Mucosa of descending colon (tissue), 3 donors: ENCODE measurements around the gene ZMAT5. TPM values are rescaled to one million over a fixed set of nuclear protein-coding genes. Genes with fewer than 3 reads are reported as not detected.

ENCODE experiments used
- ATAC-seq: fragments of 200-7000 bp; cut with Tn5 transposase; one replicate; pipeline ENCODE4 v1.9.1; 2020; ENCODE audit warnings: mild to moderate bottlenecking, moderate library complexity
- DNase-seq, 3 donors: peaks; one replicate each; pipeline ENCODE4 v3.0.0-alpha.2; 2020
- H3K36me3 ChIP-seq: fragments of 200-600 bp; one replicate; pipeline ENCODE4 v1.8.0; 2021; ENCODE audit warnings: low read depth, mild to moderate bottlenecking
- H3K4me1 ChIP-seq: fragments of 200-600 bp; one replicate; pipeline ENCODE4 v1.8.0; 2021; ENCODE audit warnings: low read depth, mild to moderate bottlenecking
- H3K4me3 ChIP-seq: fragments of 200-600 bp; one replicate; pipeline ENCODE4 v1.8.0; 2021; ENCODE audit warnings: mild to moderate bottlenecking
- H3K9me3 ChIP-seq: fragments of 200-600 bp; one replicate; pipeline ENCODE4 v1.8.0; 2021; ENCODE audit warnings: mild to moderate bottlenecking
- CTCF ChIP-seq: fragments of 200-600 bp; IDR thresholded peaks from one replicate; pipeline ENCODE4 v1.8.0; 2022; ENCODE audit warnings: antibody characterized with exemption, mild to moderate bottlenecking
- intact Hi-C, 2 donors: fragments of 100-400 bp; cut with DNase I in 1 of 2; cut with micrococcal nuclease in 1 of 2; formaldehyde crosslinking; loops; one replicate each; pipeline versions ENCODE4 v1.11.0 to v1.11.1; 2022; cut with DNase I, micrococcal nuclease
- long read RNA-seq, 2 donors: library from polyadenylated mRNA; unstranded; transcript quantifications; one replicate each; pipeline ENCODE4 v2.0.0, GENCODE V29; 2019 to 2021
- total RNA-seq, 3 donors: library from RNA; stranded (reverse); fragmentation: NEBNext Ultra II Directional in 2 of 3; extraction: Animal tissue kit (Norgen Biotek cat#: 25700) in 2 of 3; gene quantifications; one replicate each; pipeline versions ENCODE4 v1.2.1 to v1.2.4, GENCODE V29; 2021 to 2023
- donor health status: DM: no; HTN: no; CAD: no; lungs with moderate emphysema.
- donor health status: DM: no; HTN: no; CAD: no.
- donor health status: DM: no; HTN: yes; CAD: no.

Gene ZMAT5
- total RNA-seq, result 10 to 100 TPM; 12.3 to 19.5 (median 16.1) TPM
- long read RNA-seq, donor 1, transcript ZMAT5-201 (6 exons, 899 nt), result major isoform, 5 of 18 reads
- long read RNA-seq, donor 1, partial matches to known transcripts, result 0 of 18 reads
- long read RNA-seq, donor 1, other reads (novel, unspliced or antisense), result 13 of 18 reads
- long read RNA-seq, donor 2, partial matches to known transcripts, result 0 of 11 reads
- long read RNA-seq, donor 2, other reads (novel, unspliced or antisense), result 7 of 11 reads

GRCh38 chr22:29766632-29767170 is at the start of gene ZMAT5:
TSS of gene ZMAT5 (minus strand) at chr22:29767007. CDS start at chr22:29748544, 18,463 bp downstream.
- DNase-seq (peak; percentile 95 to 97 (median 96)), ATAC-seq (peak; percentile 98)
- no peak for TF ChIP-seq CTCF
- H3K4me1 ChIP-seq, result peaks cover 20% of the 10 kb centered on the region
- peak within 1 kb of the TSS; percentile 62 for H3K4me3 ChIP-seq
- H3K9me3 ChIP-seq, result no peaks in the 10 kb centered on the region
- intact Hi-C loops, result no loop called here
- no peaks in the 10 kb centered on the region for H3K36me3 ChIP-seq

GRCh38 chr22:29816539-29816938 is 49.7 kb upstream of the ZMAT5 start:
- intact Hi-C loops, result no loop called here
- Histone ChIP-seq H3K4me1 (peaks cover 6% of the 10 kb centered on the region), H3K4me3 (no peak overlapping the region), H3K36me3 (no peaks in the 10 kb centered on the region), H3K9me3 (no peaks in the 10 kb centered on the region)
- ATAC-seq, result no peak
- no peak for DNase-seq
- TF ChIP-seq CTCF, result no peak

GRCh38 chr22:29816128-29816527 is 49.3 kb upstream of the ZMAT5 start:
- intact Hi-C loops, result no loop called here
- ATAC-seq (no peak), DNase-seq (peak in 1 of 3 donors; percentile 21)
- H3K9me3 ChIP-seq, result no peaks in the 10 kb centered on the region
- no peak for TF ChIP-seq CTCF
- H3K4me3 ChIP-seq, result no peak overlapping the region
- H3K36me3 ChIP-seq, result no peaks in the 10 kb centered on the region
- peaks cover 10% of the 10 kb centered on the region for H3K4me1 ChIP-seq

GRCh38 chr22:29815580-29815979 is 48.8 kb upstream of the ZMAT5 start:
- no peak for TF ChIP-seq CTCF
- intact Hi-C loops, result no loop called here
- Histone ChIP-seq H3K4me1 (peaks cover 15% of the 10 kb centered on the region), H3K9me3 (no peaks in the 10 kb centered on the region), H3K36me3 (no peaks in the 10 kb centered on the region), H3K4me3 (no peak overlapping the region)
- ATAC-seq, result no peak
- no peak for DNase-seq

- no peaks in the 10 kb centered on the region for H3K9me3 ChIP-seq
- intact Hi-C loops, result no loop called here
- no peak for DNase-seq
- no peak for TF ChIP-seq CTCF
- H3K4me3 ChIP-seq, result no peak overlapping the region
- no peak for ATAC-seq
- H3K36me3 ChIP-seq, result no peaks in the 10 kb centered on the region
- peaks cover 17% of the 10 kb centered on the region for H3K4me1 ChIP-seq
Measured at GRCh38 chr22:29814003-29814402, 47.2 kb upstream of the ZMAT5 start.
